Limb (tissue), 2 donors: ENCODE measurements around the gene KIF5C.
A peak's percentile ranks its signal among the peaks of the same experiment; 100 is the strongest.

Experiments used
- DNase-seq, 2 donors: peaks; one replicate each; pipeline ENCODE4 v3.0.0-alpha.2; 2016; ENCODE audit errors: extremely low spot score in 2 of 2

KIF5C gene

DNA sequence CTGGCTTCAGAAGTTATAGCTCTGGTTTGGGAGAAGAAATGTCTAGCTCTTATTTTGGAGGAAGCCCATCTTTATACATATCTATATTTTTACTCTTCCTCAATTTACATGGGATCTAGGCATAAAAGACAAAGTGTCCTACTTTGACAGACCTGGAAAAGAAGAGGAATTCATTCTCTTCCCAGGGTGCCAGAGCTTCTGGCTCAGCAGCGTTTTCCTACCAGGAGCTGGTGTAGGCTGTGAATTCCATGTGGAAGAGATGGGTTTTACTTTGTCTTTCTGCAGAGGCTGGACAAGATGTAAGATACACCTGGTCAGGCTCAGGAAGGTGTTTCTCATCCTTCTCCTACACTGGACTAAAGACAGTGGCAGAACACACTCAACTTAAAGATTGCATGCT is 113.3 kb downstream of the KIF5C start:
- no peak for DNase-seq

DNA sequence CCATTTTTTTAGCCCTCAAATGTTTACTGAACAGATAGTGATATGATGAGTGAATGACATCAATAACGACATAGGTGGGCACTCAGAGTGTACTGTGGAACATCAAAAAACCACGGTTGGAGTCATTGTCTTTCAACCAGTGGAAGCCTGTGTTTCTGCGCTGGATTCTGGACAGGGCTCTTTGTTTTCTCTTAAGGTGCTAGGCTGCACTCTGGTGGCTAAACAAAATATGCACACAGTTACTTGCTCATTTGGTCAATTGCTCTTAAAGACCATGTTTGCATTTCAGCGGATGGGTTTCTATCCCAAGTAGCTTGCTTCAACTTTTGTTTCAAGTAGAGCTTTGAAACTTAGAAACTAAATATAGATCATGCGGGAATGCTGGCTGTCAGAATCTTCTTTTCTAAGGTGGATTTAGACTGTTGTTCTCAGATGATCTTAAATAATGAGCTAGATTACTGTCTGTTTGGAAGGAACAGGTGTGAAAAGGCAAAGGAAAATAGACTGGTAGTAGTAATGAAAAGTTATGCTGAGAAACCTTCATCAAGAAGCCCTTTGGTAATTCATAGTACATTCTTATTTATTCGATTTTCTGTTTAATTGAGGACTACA is 115.0 kb downstream of the KIF5C start:
- DNase-seq = peak; percentile 71 to 77

DNA sequence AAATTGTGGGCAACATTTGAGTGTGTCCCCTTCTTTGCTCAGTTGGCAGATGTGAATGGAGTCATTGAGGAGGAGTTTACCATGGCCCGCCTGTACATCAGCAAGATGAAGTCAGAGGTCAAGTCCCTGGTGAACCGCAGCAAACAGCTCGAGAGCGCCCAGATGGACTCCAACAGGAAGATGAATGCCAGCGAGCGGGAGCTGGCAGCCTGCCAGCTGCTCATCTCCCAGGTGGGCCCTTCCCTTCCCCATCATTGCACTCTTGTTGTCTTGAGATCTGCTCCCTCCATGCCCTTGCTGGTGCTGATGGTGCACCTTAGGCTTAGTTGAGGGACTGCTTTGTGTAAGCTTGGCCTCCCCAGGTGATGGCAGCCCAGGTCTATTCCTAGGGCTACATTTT is 115.9 kb downstream of the KIF5C start:
- DNase-seq = no peak

DNA sequence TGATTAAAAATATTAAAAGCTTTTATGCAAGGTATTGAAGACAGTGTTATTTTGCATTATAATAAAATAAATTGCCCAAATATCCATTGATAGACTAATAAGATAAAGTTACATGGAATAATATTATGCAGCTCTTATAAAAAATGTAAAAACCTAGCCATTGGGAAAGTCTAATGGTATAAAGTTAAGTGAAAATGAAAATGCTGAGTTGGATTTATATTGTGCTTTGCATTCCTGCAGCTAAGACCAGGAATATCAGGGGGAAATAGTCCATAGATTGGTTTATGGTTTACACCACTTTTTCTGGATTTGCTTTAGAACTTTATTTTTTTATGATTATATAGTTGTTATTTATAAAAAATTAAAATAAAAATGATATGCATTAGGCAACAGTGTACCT is 117.4 kb downstream of the KIF5C start:
- DNase-seq = no peak

DNA sequence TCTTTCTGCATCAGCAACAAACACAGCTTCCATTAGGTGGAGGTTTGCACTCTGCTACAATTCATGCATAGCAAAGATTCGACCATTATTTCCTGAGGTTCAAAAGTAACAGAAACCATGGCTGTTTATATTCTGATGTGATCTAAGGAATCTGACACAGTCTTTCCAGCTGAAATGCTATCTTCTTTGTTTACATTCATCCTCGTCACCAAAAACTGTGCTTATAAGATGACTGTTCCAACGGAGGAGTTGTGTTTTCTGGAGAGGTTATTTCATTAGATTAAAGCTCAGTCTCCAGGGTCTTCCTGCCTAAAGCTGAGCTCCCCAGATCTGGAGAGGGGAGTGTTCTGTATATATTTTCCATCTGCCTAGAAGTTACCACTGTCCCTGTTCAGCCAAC is 118.3 kb downstream of the KIF5C start:
- no peak for DNase-seq

DNA sequence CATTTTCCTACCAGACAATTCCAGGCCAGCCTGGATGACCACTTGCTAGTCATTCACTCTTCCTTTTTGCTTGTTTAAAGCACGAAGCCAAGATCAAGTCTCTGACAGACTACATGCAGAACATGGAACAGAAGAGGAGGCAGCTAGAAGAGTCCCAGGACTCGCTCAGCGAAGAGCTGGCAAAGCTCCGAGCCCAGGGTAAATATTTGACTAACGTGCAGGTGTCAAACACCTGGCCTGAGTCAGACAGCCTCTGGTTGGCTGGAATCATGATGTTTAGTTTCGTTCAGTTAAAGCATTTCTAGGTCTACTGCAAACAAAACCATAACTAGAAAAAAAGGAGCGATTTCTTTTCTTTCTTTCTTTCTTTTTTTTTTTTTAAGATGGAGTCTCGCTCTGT is 119.3 kb downstream of the KIF5C start:
- DNase-seq = no peak

DNA sequence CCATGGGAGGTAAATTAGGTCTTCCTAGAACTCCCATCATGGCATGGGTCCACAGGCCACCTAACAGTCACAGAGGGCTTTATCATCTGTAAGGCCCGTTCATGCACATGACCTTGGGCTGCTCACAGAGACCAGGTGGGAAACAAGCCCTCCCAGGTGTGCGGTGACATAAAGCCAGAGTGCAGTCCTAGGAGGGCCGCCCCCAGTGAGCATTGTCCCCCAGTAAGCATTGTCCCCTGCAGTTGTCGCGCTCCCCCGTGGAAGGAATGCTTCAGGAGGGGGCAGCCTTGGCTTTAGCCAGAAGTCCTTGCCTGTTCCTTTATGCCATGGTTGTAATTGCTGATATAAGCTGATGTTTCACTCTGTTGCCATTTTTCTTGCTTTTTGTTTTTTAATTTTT is 121.8 kb downstream of the KIF5C start:
- no peak for DNase-seq

DNA sequence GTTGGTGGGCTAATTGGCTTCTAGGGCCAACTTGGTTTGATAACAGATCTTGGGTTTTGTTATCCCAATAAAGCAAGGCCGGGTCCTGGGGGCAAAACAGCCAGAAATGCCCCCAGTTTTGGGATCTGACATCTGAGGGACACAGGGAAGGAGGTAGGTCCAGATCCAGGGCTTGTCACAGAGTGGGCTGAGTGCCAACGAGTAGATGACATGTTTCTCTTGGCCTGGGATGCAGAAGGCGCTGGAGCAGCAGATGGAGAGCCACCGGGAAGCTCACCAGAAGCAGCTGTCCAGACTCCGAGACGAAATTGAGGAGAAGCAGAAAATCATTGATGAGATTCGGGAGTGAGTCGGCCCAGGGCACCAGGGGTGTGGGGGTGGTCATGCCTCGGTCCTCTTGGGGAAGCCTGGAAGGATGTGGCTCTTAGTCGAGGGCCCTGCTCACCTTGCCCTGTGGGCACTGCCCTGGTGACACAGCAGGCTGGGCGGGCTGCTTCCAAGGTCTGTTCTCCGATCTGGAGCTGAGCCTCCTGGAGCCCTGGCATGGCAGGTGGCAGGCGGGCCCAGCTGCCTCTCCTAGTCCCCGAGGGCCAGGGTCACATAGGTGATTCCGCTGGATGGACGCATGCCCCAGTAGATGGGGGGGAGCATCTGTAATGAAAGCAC is 123.3 kb downstream of the KIF5C start:
- DNase-seq = no peak

DNA sequence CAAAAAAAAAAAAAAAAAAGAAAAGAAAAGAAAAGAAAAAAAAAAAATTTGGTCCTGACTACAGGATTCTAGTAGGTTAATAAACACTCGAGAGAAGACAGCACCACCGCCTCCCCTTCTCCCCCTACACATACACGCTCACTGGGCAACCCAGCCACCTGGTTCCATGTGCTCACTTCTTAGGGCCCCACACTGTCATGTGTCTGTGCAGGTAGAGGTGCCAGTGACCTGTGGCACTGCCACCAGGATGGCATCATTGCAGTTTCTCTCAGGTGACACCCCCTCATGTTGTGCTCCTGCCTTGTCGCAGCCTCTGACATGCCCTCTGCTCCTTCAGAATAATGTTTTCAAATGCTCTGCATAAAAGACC is 123.8 kb downstream of the KIF5C start:
- DNase-seq = no peak

DNA sequence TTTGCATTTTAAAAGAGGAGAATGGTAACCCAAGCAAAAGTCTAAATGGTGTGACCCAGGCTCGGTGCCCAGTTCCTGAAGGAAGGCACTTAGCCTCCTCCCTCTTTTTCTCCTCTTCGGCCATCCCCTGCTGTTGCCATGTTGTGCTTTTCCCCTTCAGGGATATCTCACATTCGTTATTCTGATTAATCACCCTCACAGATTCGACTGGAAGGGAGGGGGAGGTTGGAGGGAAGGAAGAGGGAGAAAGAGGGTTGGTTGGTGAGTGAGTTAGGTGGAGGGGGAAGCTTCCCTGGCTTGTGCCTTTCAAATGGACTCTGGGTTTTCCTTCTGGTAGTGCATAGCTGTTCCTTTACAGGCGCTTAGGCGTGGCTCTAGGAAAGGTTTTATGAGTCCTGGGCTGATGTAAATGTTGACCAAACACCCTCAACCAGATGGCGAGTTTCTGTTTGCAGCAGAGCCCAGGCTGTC is 124.5 kb downstream of the KIF5C start:
- no peak for DNase-seq

DNA sequence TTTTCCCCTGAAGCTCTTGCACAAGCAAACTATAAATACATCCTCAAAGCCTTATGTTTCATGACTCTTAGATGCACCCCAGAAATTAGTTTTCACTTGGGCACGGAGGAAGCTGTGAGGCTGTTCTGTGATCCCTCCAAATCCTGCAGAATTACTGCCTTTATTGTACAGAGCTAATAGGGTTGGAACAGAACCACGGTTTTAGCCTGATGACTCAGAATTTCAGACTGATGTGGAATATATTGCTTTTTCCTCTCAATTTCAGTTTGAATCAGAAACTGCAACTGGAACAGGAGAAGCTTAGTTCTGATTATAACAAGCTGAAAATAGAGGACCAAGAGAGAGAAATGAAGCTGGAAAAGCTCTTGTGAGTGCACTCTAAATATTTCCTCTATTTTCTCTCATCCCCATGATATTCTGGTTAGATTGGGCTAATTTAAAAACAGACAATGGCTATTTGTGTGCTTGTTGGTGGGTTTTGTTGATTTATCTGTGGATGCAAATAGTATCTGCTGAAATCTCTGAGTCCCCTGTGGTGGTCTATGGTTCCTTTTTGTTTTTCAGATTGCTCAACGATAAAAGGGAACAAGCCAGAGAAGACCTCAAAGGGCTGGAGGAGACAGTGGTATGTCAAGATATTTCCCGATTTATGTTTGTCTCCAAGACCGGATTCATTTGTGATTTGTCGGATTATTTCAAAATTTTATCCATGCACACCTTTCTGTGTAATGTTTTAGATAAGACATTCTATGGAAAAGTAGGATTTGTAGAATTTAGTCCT is 125.3 kb downstream of the KIF5C start:
- no peak for DNase-seq

DNA sequence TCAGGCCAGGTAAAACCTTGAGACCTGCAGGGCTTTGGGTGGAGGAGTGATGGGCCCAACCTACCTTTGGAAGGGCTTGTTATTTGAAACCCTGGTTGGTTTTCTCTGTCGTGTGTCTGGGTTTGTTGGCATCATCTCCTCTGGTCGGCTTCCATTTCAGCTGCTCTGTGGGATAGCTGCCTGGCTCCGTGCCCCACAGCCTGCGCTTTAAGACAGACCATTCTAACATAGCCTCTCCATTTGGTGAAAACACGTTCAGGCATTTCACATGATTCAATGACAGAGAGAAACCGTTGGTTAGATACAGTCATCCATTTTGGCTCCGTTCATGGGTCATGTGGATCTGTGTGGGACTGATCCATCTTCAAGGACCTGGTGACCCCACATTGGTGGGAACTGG is 126.5 kb downstream of the KIF5C start:
- DNase-seq = no peak

DNA sequence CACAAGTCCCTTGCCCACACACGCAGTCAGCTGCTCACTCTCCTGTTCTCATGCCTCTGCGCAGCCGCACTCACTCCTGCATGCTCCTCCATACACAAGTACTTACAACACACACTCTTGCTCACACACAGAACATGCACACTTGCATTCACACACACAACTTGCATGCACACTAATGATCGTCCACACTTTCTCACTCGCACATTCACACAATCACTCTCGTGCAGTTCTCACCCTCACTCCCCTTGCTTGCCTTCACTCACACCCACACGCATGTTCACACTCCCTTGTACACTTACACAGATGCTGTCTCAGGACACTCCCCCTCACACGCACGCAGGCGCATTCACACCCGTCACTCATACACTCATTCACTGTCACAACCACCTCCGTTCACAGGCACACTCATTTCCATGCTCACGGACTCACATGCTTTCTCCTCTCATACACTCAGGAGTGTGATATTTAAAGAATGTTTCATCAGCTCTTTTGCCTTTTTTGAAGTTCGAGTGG is 127.4 kb downstream of the KIF5C start:
- no peak for DNase-seq

DNA sequence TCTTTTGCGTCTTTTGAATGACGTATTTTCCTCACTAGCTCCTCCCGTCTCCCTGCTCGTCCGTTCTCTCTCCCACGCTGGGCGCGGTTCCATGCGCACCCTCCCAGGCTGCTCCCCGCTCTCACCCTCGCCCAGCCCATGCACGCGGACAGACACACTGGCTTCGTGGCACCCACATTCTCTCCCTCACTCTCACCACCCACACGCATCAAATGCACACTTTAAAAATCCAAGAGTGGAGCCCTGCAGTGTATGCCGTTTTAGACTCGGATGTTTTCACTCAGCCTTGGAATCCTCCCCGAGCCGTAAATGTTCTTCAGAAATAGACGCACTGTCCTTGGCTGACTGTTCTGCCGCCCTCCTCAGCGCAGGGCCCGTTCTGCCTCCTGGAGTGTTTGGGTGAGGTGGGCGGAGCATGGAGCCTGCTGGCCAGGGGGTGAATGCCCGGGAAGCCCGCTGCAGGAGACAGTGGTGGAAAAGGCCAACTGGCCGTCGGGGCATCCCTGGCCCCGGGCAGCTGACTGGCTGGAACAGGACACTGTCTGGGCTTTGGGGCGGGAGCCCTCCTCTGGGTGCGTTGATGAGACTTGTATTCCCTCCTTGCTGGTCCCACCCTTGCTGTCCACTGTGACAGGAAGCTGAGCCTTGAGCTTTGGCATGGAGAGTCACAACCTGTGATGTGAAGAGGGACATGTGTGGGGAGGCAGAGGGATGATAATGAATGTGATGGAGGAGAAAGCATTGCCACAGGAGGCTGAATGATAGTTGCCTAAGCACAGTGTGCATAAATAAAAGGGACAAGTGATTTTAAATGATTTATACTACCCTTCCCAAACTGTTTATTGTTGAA is 128.1 kb downstream of the KIF5C start:
- no peak for DNase-seq

DNA sequence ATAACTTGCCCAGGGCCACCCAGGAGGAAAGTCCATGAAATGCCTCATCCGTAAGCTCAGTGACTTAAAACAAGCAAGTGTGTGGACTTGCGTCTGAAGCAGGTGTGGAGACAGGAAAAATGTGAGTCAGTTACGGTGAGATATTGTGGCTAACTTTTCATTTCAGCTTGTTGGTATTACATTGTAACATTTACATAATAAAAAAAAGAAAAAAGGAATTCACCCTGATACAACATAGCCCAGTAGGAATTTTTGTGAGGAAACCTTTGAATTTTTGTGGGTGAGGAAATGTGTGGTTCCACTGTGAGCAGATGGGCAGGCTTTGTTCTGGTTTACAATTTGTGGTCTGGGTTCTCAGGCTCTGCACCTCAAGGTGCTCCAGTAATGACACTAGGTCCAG is 129.8 kb downstream of the KIF5C start:
- no peak for DNase-seq

DNA sequence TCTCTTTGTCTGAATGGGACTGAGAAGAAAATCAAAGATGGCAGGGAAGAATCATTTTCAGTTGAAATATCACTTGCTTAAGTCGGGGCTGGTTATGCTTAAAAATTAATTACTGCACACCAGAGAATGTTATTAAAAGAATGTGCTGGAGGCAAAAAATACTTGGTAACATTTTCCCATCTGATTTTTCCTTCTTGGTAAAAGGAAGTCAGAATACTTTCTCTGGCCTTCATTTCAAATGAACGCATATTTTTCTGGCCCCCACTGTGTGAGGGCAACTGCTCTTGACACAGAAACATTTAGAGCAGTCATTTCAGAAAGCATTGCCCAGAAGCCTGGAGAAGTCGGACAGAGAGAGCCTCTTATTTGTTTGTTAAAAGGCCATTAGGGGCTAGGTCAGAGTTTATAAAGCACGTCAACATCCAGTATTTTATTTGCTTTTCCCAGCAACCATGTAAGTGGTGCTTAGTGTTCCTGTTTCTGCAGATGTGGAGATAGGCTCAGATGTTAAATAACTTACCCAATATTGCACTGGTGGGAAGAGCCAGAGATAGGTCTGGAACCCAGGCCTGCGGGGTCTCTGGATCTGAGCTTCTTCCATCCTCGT is 130.5 kb downstream of the KIF5C start:
- no peak for DNase-seq

DNA sequence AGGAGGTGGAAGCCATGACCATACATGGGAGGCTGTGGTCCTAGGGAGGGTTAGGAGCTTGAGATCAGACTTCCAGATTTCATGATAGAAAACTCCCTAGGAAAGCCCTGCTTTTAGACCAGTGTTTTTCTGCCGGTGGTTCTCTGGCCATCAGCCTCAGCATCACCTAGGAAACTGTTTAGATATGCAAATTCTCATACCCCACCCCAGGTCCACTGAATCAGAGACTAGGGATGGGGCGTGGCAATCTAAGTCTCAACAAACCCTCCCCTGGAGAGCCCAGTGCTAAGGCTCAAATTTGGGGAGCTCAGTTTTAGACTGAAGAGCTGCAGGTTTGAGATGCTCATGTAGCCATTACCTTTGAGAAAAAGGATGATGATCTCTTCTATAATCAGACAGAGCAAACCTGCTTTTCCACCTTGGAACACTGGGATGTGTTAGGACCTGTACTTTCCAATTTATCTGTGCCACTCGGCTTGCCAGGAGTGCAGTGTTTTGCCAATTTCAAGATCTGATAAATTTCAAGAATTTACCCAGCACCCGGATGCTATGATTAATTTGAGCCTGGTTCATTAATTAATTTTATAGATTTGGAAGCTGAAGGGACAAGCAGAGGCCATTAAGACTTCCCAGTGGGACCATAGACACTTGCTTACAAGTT is 132.0 kb downstream of the KIF5C start:
- no peak for DNase-seq

DNA sequence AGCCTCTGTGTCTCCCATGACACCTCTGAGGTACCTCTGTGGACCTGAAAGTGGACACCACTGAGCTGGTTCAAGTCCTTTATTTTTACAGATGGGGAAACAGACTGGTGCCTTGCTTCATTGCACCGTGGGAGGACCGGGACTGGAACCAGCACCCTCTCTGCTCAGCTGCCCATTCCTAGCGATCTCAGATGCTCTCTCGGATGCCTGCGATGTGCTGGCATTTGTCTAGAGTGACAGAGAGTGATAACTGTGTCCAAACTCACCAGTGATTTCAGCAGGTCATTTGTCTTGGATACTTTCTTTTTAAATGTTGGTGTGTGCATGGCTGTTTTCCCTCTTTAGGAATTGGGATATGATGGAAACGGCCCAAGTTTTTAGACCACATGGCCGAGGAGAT is 133.4 kb downstream of the KIF5C start:
- DNase-seq = no peak

DNA sequence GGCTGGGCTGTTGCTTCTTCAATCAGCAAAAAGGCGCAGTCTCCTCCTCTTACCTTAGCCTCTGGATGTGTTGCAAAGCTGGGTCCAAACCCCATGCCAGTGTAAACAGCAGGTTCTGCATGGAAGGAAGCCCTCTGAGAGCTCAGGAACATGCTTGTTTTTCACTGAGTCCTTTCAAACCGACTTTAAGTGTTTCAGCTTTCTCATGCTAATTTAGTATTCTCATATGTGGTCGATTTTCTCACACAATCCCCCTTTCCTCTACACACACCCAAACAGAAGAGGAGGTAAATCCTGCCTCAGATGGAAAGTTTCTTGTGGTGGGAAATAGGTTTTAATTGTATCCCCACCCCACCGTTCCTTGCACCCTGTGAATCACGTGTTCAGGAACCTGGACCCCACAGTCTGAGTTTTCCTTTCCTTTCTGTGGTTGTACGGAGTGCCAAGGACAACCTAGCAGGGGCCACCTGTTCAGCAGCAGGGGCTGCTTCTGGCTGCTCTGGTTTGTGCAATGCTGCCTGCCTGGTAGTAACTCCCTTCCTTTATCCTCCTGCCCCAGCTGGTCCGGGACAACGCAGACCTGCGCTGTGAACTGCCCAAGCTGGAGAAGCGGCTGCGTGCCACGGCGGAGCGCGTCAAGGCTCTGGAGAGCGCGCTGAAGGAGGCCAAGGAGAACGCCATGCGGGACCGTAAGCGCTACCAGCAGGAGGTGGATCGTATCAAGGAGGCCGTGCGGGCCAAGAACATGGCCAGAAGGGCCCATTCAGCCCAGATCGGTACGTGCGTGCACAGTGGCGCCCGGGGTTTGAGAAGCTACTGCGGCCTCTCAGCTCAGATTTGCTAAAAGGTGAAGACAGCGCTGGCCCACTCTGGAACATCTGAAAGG is 134.8 kb downstream of the KIF5C start:
- no peak for DNase-seq

DNA sequence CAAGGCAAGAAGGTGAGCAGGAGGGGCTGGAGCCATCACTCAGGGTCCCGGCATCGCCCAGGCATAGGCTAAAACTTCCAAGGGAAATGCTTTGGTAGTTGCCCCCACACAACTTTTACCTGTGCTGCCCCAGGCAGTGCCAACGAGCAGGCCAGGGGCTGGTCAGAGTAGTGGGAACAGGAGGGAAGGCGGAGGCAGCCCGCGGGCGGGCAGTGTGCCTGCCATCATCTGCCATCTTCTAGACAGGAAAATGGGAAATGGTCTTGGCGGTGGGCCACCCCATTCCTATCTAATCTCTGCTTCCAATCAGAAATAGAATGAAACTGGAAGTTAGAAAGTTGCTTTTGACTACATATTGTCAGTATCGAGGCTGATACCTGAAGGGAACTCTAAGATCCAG is 137.5 kb downstream of the KIF5C start:
- no peak for DNase-seq
